Progenitor cell of endocrine pancreas (in vitro differentiated cells): ENCODE data around the gene SETDB1. TPM values are rescaled to one million over a fixed set of nuclear protein-coding genes. Genes with fewer than 3 reads are reported as not detected.

Experiments
- DNase-seq: peaks from one replicate; pipeline ENCODE4 v3.0.0; 2021; ENCODE audit warnings: low spot score; ENCODE audit not compliant: unreplicated experiment
- H3K27ac Mint-ChIP-seq: 2 replicates; pipeline ENCODE4 v1.8.0; 2021; ENCODE audit warnings: mild to moderate bottlenecking, moderate library complexity, mixed read lengths
- H3K27me3 Mint-ChIP-seq: 2 replicates; pipeline ENCODE4 v1.8.0; 2021; ENCODE audit warnings: mixed read lengths
- H3K36me3 Mint-ChIP-seq: 2 replicates; pipeline ENCODE4 v1.8.0; 2022; ENCODE audit warnings: mixed read lengths; ENCODE audit not compliant: insufficient read depth
- H3K4me1 Mint-ChIP-seq: 2 replicates; pipeline ENCODE4 v1.8.0; 2021; ENCODE audit warnings: low read depth, mixed read lengths
- H3K4me3 Mint-ChIP-seq: 2 replicates; pipeline ENCODE4 v1.8.0; 2021; ENCODE audit warnings: low read depth, mild to moderate bottlenecking, moderate library complexity, mixed read lengths
- H3K9me3 Mint-ChIP-seq: 2 replicates; pipeline ENCODE4 v1.8.0; 2021; ENCODE audit warnings: low read depth, mixed read lengths
- CTCF ChIP-seq: fragments of 200-600 bp; sonication (generic); IDR thresholded peaks from one replicate; pipeline ENCODE4 v1.5.0; 2021; ENCODE audit warnings: antibody characterized with exemption, mild to moderate bottlenecking; ENCODE audit not compliant: unreplicated experiment
- total RNA-seq: library from RNA; stranded (reverse); gene quantifications from 2 replicates; pipeline ENCODE4 v1.2.1, GENCODE V29; 2021

Gene SETDB1
- total RNA-seq, 1 donor from 2014 or later, result 110 TPM

- Mint-ChIP-seq H3K27me3 (peaks cover 5% of the 10 kb centered on the region), H3K27ac (peak overlapping the region; percentile 92), H3K4me3 (peak overlapping the region; percentile 50), H3K36me3 (no peaks in the 10 kb centered on the region), H3K9me3 (no peaks in the 10 kb centered on the region), H3K4me1 (peaks cover 34% of the 10 kb centered on the region)
- no peak for DNase-seq
- TF ChIP-seq CTCF, result no peak
These were observed 55.1 kb downstream of the SETDB1 start for GRCh38 chr1:150981177-150981804.

- no peak for DNase-seq
- Mint-ChIP-seq H3K27me3 (no peaks in the 10 kb centered on the region), H3K36me3 (no peaks in the 10 kb centered on the region), H3K4me1 (peaks cover 30% of the 10 kb centered on the region), H3K9me3 (no peaks in the 10 kb centered on the region), H3K27ac (peak within 1 kb of the TSS; percentile 92), H3K4me3 (peak within 1 kb of the TSS; percentile 50)
- TF ChIP-seq CTCF, result no peak
These were observed 55.9 kb downstream of the SETDB1 start, which contains the start of gene ANXA9 for GRCh38 chr1:150981805-150982712. Gene ANXA9 (plus strand): TSS chr1:150982292. CDS start chr1:150983106, 814 bp downstream.

GRCh38 chr1:150985179-150985825 lies 59.1 kb downstream of the SETDB1 start:
- H3K27me3 Mint-ChIP-seq, result no peaks in the 10 kb centered on the region
- no peak overlapping the region for H3K27ac Mint-ChIP-seq

GRCh38 chr1:150987924-150988323 lies 61.8 kb downstream of the SETDB1 start:
- TF ChIP-seq CTCF, result no peak
- Mint-ChIP-seq H3K4me3 (no peak overlapping the region), H3K27me3 (no peaks in the 10 kb centered on the region), H3K27ac (no peak overlapping the region), H3K4me1 (peaks cover 4% of the 10 kb centered on the region), H3K9me3 (no peaks in the 10 kb centered on the region), H3K36me3 (no peaks in the 10 kb centered on the region)
- no peak for DNase-seq

More at GRCh38 chr1:150985179-150985825, 59.1 kb downstream of the SETDB1 start:
- H3K4me1 Mint-ChIP-seq, result peaks cover 24% of the 10 kb centered on the region
- no peaks in the 10 kb centered on the region for H3K36me3 Mint-ChIP-seq
- no peak overlapping the region for H3K4me3 Mint-ChIP-seq
- no peak for TF ChIP-seq CTCF
- DNase-seq, result no peak
- H3K9me3 Mint-ChIP-seq, result no peaks in the 10 kb centered on the region

GRCh38 chr1:150992626-150993025 lies 66.5 kb downstream of the SETDB1 start:
- no peaks in the 10 kb centered on the region for H3K9me3 Mint-ChIP-seq
- H3K27ac Mint-ChIP-seq, result no peak overlapping the region
- no peaks in the 10 kb centered on the region for H3K27me3 Mint-ChIP-seq
- no peaks in the 10 kb centered on the region for H3K4me1 Mint-ChIP-seq
- no peak for DNase-seq
- TF ChIP-seq CTCF, result no peak
- no peak overlapping the region for H3K4me3 Mint-ChIP-seq
- H3K36me3 Mint-ChIP-seq, result peaks cover 5% of the 10 kb centered on the region
